ENCODE data around the gene UBALD1. TPM values are rescaled to one million over a fixed set of nuclear protein-coding genes. Genes with fewer than 3 reads are reported as not detected.
A peak's percentile ranks its signal among the peaks of the same experiment; 100 is the strongest.

The UBALD1 gene
- total RNA-seq, 3 donors from 2014 or later (not counting 1 experiment from before 2014, with no cell fraction given), result 40.8 to 54.4 (median 53.6) TPM

DNA sequence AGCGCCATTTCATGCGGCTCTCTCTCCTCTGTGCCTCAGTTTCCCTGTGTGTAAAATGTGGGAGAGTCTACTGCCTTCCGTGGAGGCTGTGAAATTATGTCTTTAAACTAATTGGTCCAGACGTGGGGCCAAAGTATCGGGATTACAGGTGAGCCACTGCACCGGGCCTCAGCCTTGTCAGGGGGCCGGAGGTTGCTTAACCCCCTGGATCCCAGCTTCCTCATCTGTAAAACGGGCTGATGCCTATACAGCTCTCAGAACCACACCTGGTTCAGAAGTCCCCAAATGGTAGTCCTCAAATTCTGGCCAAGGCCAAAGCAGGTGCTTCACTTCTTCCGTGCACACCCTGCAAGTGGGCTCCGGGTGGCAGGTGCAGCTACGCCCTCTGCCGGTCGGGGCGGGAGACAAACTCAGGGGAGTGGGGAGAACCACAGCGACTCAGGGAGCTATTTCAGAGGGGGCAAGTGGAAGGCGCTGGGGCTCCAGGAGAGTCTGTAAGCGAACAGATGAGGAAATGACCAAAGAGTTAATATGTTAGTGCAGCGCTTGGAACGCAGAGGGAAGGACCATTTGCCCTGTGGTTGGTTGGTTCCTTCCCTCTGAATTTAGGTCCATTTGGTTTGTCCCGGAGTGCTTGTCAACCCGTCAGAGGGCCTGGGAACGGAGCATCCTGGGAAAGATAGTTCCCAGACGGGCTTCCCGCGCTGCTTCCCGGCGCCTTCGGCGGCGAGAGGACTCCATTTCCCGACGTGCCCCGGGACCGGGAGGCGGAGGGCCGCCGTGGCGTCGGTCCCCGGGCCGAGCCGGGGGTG, 9.5 kb upstream of the UBALD1 start, which contains the start of gene MGRN1:
Gene MGRN1, plus strand, starts transcription at position 812 of the 812 bp plus-strand sequence. CDS start 135 bp downstream, outside the sequence.
- intact Hi-C loops (cut with micrococcal nuclease), result loop anchor here (1.0 kb wide), 1 partner anchor 8 kb away; no protein-coding TSS in a partner anchor
- peak within 1 kb of the TSS; percentile 34 for H3K4me3 ChIP-seq (ENCODE audit: low read length)

DNA sequence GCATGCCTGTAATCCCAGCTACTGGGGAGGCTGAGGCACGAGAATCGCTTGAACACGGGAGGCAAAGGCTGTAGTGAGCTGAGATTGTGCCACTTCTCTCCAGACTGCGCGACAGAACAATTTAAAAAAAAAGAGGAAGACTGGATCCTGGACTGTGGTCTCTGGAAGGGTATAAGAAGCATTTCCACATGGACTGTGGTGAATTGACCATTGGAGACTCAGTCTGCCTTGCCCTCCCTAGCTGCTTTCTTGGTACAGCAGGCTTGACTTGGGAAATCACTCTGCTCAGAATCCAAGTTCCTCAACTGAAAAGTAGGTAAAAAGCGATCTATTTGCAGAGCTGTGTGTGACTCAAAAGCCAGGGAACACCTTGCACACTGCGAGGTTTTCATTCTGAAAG, 8.9 kb upstream of the UBALD1 start:
- no peak overlapping the region for H3K4me3 ChIP-seq (ENCODE audit: low read length)
- TF ChIP-seq, protein P1, sequence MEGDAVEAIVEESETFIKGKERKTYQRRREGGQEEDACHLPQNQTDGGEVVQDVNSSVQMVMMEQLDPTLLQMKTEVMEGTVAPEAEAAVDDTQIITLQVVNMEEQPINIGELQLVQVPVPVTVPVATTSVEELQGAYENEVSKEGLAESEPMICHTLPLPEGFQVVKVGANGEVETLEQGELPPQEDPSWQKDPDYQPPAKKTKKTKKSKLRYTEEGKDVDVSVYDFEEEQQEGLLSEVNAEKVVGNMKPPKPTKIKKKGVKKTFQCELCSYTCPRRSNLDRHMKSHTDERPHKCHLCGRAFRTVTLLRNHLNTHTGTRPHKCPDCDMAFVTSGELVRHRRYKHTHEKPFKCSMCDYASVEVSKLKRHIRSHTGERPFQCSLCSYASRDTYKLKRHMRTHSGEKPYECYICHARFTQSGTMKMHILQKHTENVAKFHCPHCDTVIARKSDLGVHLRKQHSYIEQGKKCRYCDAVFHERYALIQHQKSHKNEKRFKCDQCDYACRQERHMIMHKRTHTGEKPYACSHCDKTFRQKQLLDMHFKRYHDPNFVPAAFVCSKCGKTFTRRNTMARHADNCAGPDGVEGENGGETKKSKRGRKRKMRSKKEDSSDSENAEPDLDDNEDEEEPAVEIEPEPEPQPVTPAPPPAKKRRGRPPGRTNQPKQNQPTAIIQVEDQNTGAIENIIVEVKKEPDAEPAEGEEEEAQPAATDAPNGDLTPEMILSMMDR (IDR thresholded peaks at IDR 0.05), result no peak
- no peak overlapping the region for H3K27ac ChIP-seq (ENCODE audit: low read length)

More for the DNA sequence above, 9.5 kb upstream of the UBALD1 start, which contains the start of gene MGRN1:
- Mint-ChIP-seq H3K27ac (peak within 1 kb of the TSS; percentile 99 to 100), H3K9me3 (no peaks in the 10 kb centered on the region), H3K4me1 (peaks cover 27 to 33% of the 10 kb centered on the region in 2 donors), H3K27me3 (ENCODE audit: low read depth in 2 of 2) (no peaks in the 10 kb centered on the region), H3K36me3 (no peaks in the 10 kb centered on the region), H3K4me3 (peak within 1 kb of the TSS; percentile 98)
- peak within 1 kb of the TSS; percentile 80 for H3K27ac ChIP-seq (ENCODE audit: low read length)
- TF ChIP-seq, protein P1 (IDR thresholded peaks at IDR 0.05), result peak; percentile 88
- WGBS (ENCODE audit: insufficient coverage), result 12% methylated on average over 42 of the region's 42 CpGs
- no peaks in the 10 kb centered on the region for H3K9me3 ChIP-seq (ENCODE audit: control insufficient read depth, insufficient read depth, low read length)
- no peaks in the 10 kb centered on the region for H3K27me3 ChIP-seq (ENCODE audit: control insufficient read depth, insufficient read depth, low read length)
- DNase-seq (peak; percentile 84 to 96), ATAC-seq (peak; percentile 74 to 92 (median 82))
- H3K36me3 ChIP-seq (ENCODE audit: control insufficient read depth, insufficient read depth, low read length), result no peaks in the 10 kb centered on the region
- peaks cover 28% of the 10 kb centered on the region for H3K4me1 ChIP-seq (ENCODE audit: control insufficient read depth, insufficient read depth, low read length)

DNA sequence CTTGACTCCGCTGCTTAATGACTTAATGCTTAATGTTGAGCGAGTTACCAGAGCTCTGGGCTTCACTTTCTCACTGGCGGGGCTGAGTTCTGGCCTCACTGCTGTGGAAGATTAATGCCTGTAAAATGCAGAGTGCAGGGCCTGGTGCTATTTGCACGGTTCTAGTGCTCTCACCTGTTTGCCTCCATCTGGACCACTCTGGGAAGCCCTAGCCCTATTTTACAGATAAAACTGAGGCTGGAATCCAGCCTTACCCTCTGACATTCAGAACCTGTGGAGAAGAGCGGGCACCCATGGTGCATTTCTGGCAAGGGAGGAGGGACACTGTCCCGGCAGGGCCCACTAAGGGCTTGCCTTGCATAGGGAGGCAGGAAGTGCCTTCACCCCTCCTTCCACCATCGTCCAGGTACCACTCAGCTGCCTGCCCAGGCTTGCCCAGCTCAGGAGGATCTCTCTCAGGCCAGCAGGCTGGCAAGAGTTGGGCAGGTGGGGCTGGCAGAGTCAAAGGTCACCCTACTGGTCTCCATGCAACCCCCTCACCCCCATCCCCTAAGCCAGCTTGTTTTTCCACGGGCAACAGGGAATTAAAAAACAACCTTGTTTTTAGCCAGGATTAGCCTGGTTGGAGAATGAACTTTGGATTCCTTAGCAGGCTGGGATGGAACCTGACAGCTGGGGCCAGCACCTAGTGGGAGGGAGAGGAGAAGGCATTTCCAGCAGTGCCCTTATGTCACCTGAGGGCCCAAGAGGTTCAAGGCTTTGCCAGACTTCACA, 4.1 kb upstream of the UBALD1 start:
- intact Hi-C loops (cut with micrococcal nuclease), result loop anchor here (10.0 kb wide), 2 partner anchors 204 to 364 kb away; partner anchors contain the start of gene CORO7
- Histone ChIP-seq H3K4me1 (ENCODE audit: control insufficient read depth, insufficient read depth, low read length) (peaks cover 30% of the 10 kb centered on the region), H3K36me3 (ENCODE audit: control insufficient read depth, insufficient read depth, low read length) (no peaks in the 10 kb centered on the region), H3K9me3 (ENCODE audit: control insufficient read depth, insufficient read depth, low read length) (no peaks in the 10 kb centered on the region), H3K27me3 (ENCODE audit: control insufficient read depth, insufficient read depth, low read length) (no peaks in the 10 kb centered on the region), H3K4me3 (ENCODE audit: low read length) (no peak overlapping the region), H3K27ac (ENCODE audit: low read length) (no peak overlapping the region)
- WGBS (ENCODE audit: insufficient coverage), result 92% methylated on average over 8 of the region's 8 CpGs
- no peak overlapping the region for H3K27ac Mint-ChIP-seq
- no peak overlapping the region for H3K4me3 Mint-ChIP-seq
- no peaks in the 10 kb centered on the region for H3K9me3 Mint-ChIP-seq
- no peaks in the 10 kb centered on the region for H3K36me3 Mint-ChIP-seq
- no peaks in the 10 kb centered on the region for H3K27me3 Mint-ChIP-seq (ENCODE audit: low read depth in 2 of 2)
- DNase-seq (no peak), ATAC-seq (no peak)
- H3K4me1 Mint-ChIP-seq, result peaks cover 14 to 24% of the 10 kb centered on the region in 2 donors
- TF ChIP-seq, protein P1 (IDR thresholded peaks at IDR 0.05), result no peak

More for the DNA sequence above, 8.9 kb upstream of the UBALD1 start:
- Histone ChIP-seq H3K27me3 (ENCODE audit: control insufficient read depth, insufficient read depth, low read length) (no peaks in the 10 kb centered on the region), H3K4me1 (ENCODE audit: control insufficient read depth, insufficient read depth, low read length) (peaks cover 28% of the 10 kb centered on the region), H3K36me3 (ENCODE audit: control insufficient read depth, insufficient read depth, low read length) (no peaks in the 10 kb centered on the region), H3K9me3 (ENCODE audit: control insufficient read depth, insufficient read depth, low read length) (no peaks in the 10 kb centered on the region)
- intact Hi-C loops (cut with micrococcal nuclease), result no loop called here
- 84% methylated on average over 7 of the region's 7 CpGs for WGBS (ENCODE audit: insufficient coverage)
- Mint-ChIP-seq H3K27me3 (ENCODE audit: low read depth in 2 of 2) (no peaks in the 10 kb centered on the region), H3K36me3 (no peaks in the 10 kb centered on the region), H3K4me3 (peak overlapping the region; percentile 57), H3K4me1 (peaks cover 27 to 29% of the 10 kb centered on the region in 2 donors), H3K9me3 (no peaks in the 10 kb centered on the region), H3K27ac (peak overlapping the region; percentile 57 to 99)
- ATAC-seq (no peak), DNase-seq (no peak)

All from natural killer cell (primary cell).